ENCODE measurements around the gene TRIM33. TPM values are rescaled to one million over a fixed set of nuclear protein-coding genes. Genes with fewer than 3 reads are reported as not detected.

Gene TRIM33
- total RNA-seq, 1 donor from 2014 or later: 29.1 TPM

GRCh38 chr1:114503916-114504422 lies 7.0 kb downstream of the TRIM33 start:
- no peak for DNase-seq (ENCODE audit: low read depth)
- H3K4me3 ChIP-seq (ENCODE audit: low read depth, low read length): no peak overlapping the region
- H3K27me3 ChIP-seq (ENCODE audit: control insufficient read depth, insufficient read depth, low read length): no peaks in the 10 kb centered on the region
- no peaks in the 10 kb centered on the region for H3K36me3 ChIP-seq (ENCODE audit: control insufficient read depth, insufficient read depth, low read length)
- TF ChIP-seq CTCF (IDR thresholded peaks at IDR 0.05; ENCODE audit: insufficient read depth, low read length, poor library complexity, severe bottlenecking): no peak

DNA sequence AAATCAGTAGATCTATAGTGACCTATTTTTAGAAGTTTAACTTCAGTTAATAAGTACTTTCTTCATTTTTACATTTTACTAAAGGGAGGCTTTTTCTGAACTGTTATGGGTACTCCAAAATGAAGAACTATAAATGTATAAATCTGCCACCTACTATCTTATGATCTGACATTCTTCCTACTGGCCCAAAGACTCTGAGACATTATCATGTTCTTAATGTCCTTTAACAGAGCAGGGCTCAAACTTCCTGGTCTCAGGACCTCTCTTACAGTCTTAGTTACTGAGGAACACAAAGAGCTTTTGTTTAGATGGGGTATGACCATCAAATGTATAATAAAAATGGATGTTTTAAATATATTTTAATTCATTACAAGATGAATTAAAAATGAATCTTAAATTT lies 8.9 kb downstream of the TRIM33 start:
- no peak overlapping the region for H3K4me3 ChIP-seq (ENCODE audit: low read depth, low read length)
- H3K36me3 ChIP-seq (ENCODE audit: control insufficient read depth, insufficient read depth, low read length): no peaks in the 10 kb centered on the region
- H3K27me3 ChIP-seq (ENCODE audit: control insufficient read depth, insufficient read depth, low read length): no peaks in the 10 kb centered on the region
- DNase-seq (ENCODE audit: low read depth): no peak
- no peak for TF ChIP-seq CTCF (IDR thresholded peaks at IDR 0.05; ENCODE audit: insufficient read depth, low read length, poor library complexity, severe bottlenecking)

- Histone ChIP-seq H3K27me3 (ENCODE audit: control insufficient read depth, insufficient read depth, low read length) (no peaks in the 10 kb centered on the region), H3K4me3 (ENCODE audit: low read depth, low read length) (no peak overlapping the region), H3K36me3 (ENCODE audit: control insufficient read depth, insufficient read depth, low read length) (no peaks in the 10 kb centered on the region)
- DNase-seq (ENCODE audit: low read depth): no peak
- TF ChIP-seq CTCF (IDR thresholded peaks at IDR 0.05; ENCODE audit: insufficient read depth, low read length, poor library complexity, severe bottlenecking): no peak
Observed at GRCh38 chr1:114499478-114499877, 11.5 kb downstream of the TRIM33 start.

- no peak overlapping the region for H3K4me3 ChIP-seq (ENCODE audit: low read depth, low read length)
- H3K36me3 ChIP-seq (ENCODE audit: control insufficient read depth, insufficient read depth, low read length): no peaks in the 10 kb centered on the region
- DNase-seq (ENCODE audit: low read depth): no peak
- TF ChIP-seq CTCF (IDR thresholded peaks at IDR 0.05; ENCODE audit: insufficient read depth, low read length, poor library complexity, severe bottlenecking): no peak
- H3K27me3 ChIP-seq (ENCODE audit: control insufficient read depth, insufficient read depth, low read length): no peaks in the 10 kb centered on the region
Observed at GRCh38 chr1:114496089-114496488, 14.9 kb downstream of the TRIM33 start.

GRCh38 chr1:114495486-114495885 lies 15.5 kb downstream of the TRIM33 start:
- TF ChIP-seq CTCF (IDR thresholded peaks at IDR 0.05; ENCODE audit: insufficient read depth, low read length, poor library complexity, severe bottlenecking): no peak
- H3K27me3 ChIP-seq (ENCODE audit: control insufficient read depth, insufficient read depth, low read length): no peaks in the 10 kb centered on the region
- DNase-seq (ENCODE audit: low read depth): no peak
- no peak overlapping the region for H3K4me3 ChIP-seq (ENCODE audit: low read depth, low read length)
- H3K36me3 ChIP-seq (ENCODE audit: control insufficient read depth, insufficient read depth, low read length): no peaks in the 10 kb centered on the region

- no peak for DNase-seq (ENCODE audit: low read depth)
- H3K4me3 ChIP-seq (ENCODE audit: low read depth, low read length): no peak overlapping the region
- TF ChIP-seq CTCF (IDR thresholded peaks at IDR 0.05; ENCODE audit: insufficient read depth, low read length, poor library complexity, severe bottlenecking): no peak
- H3K36me3 ChIP-seq (ENCODE audit: control insufficient read depth, insufficient read depth, low read length): no peaks in the 10 kb centered on the region
- no peaks in the 10 kb centered on the region for H3K27me3 ChIP-seq (ENCODE audit: control insufficient read depth, insufficient read depth, low read length)
Observed at GRCh38 chr1:114492978-114493377, 18.0 kb downstream of the TRIM33 start.
